HepG2 (cell line): ENCODE results near the gene GRK4. TPM values are rescaled to one million over a fixed set of nuclear protein-coding genes. Genes with fewer than 3 reads are reported as not detected.

Experiments used
- ARID5B ChIP-seq: IDR thresholded peaks from 2 replicates; pipeline ENCODE4 v1.4.0; 2020; ENCODE audit warnings: mild to moderate bottlenecking, missing genetic modification reagents
- MAX ChIP-seq: IDR thresholded peaks from 2 replicates; pipeline ENCODE4 v1.6.1; 2012; ENCODE audit warnings: inconsistent platforms
- NFKB2 ChIP-seq: sonication (generic); formaldehyde crosslinking; IDR thresholded peaks from 2 replicates; pipeline ENCODE4 v1.4.0; 2020; ENCODE audit warnings: missing genetic modification reagents, borderline replicate concordance
- NFRKB ChIP-seq: fragments of 450-650 bp; IDR thresholded peaks from 2 replicates; pipeline ENCODE4 v1.6.1; 2017
- PREB ChIP-seq: sonication (generic); formaldehyde crosslinking; IDR thresholded peaks from 2 replicates; pipeline ENCODE4 v1.4.0; 2020; ENCODE audit warnings: missing genetic modification reagents
- RAD51 ChIP-seq: fragments of 450-650 bp; IDR thresholded peaks from 2 replicates; pipeline ENCODE4 v1.6.1; 2016; ENCODE audit warnings: borderline replicate concordance
- RFX5 ChIP-seq: IDR thresholded peaks from 2 replicates; pipeline ENCODE4 v1.6.1; 2011; ENCODE audit warnings: low read depth, low read length, improper control_type of control experiment
- SIX1 ChIP-seq: sonication (generic); formaldehyde crosslinking; IDR thresholded peaks from 2 replicates; pipeline ENCODE4 v1.4.0; 2020; ENCODE audit warnings: missing genetic modification reagents, borderline replicate concordance
- ZBTB26 ChIP-seq: IDR thresholded peaks from 2 replicates; pipeline ENCODE4 v1.6.1; 2016; ENCODE audit warnings: missing compliant biosample characterization, missing genetic modification reagents, borderline replicate concordance
- ZNF18 ChIP-seq: sonication (generic); formaldehyde crosslinking; IDR thresholded peaks from 2 replicates; pipeline ENCODE4 v1.8.0; 2022; ENCODE audit warnings: mild to moderate bottlenecking, missing genetic modification reagents; ENCODE audit not compliant: insufficient replicate concordance
- ZNF605 ChIP-seq: sonication (generic); formaldehyde crosslinking; IDR thresholded peaks from 2 replicates; pipeline ENCODE4 v1.8.0; 2022; ENCODE audit warnings: mild to moderate bottlenecking, missing genetic modification reagents
- ZNF609 ChIP-seq: sonication (generic); formaldehyde crosslinking; IDR thresholded peaks from 2 replicates; pipeline ENCODE4 v1.4.0; 2020; ENCODE audit warnings: mild to moderate bottlenecking, missing genetic modification reagents, borderline replicate concordance
- ZNF878 ChIP-seq: sonication (generic); formaldehyde crosslinking; IDR thresholded peaks from 2 replicates; pipeline ENCODE4 v1.8.1; 2023; ENCODE audit warnings: mild to moderate bottlenecking, missing genetic modification reagents, moderate library complexity
- polyA plus RNA-seq, 8 experiments: library from polyadenylated mRNA; depleted of rRNA in 3 of 8; stranded (reverse) in 7 of 8; unstranded in 1 of 8; fragments of >200 nt; fragmentation: Illumina TruSeq in 4 of 8; extraction: Trizol in 4 of 8; gene quantifications; 2 replicates each; pipeline versions ENCODE4 v1.2.1 to v1.2.3, GENCODE V29; 2011 to 2016; ENCODE audit warnings: low read depth in 4 of 8, missing spikeins in 1 of 8, mixed read lengths in 1 of 8; ENCODE audit not compliant: insufficient read depth in 1 of 8
- total RNA-seq, 5 experiments: library from RNA; depleted of rRNA; stranded (reverse); fragments of >200 nt; fragmentation: Illumina TruSeq; extraction: Trizol; gene quantifications; 2 replicates each; pipeline ENCODE4 v1.2.3, GENCODE V29; 2016; ENCODE audit warnings: low read depth in 1 of 5

GRK4 gene
- total and polyA plus RNA-seq, 2 of the 13 experiments (the other 11 are each of a cell fraction or from before 2014, with no cell fraction given), result 1.8 to 2.0 TPM

- TF ChIP-seq ZBTB26 (CRISPR knock-in tag) (0 out of 2 replicates have a peak, but pooled peaks have one; percentile 23), ZNF609 (peak; percentile 43; the same call in 1 of the 2 replicates), ZNF878 (CRISPR knock-in tag) (no peak), SIX1 (no peak), ZNF18 (CRISPR knock-in tag) (peak; percentile 44), RFX5 (no peak), MAX (peak; percentile 77), ZNF605 (CRISPR knock-in tag) (no peak; the same call in 1 of the 2 replicates), RAD51 (no peak), ARID5B (CRISPR knock-in tag) (peak; percentile 67), NFKB2 (CRISPR knock-in tag) (peak; percentile 46; the same call in 1 of the 2 replicates), NFRKB (no peak), PREB (CRISPR knock-in tag) (no peak)
Observed at GRCh38 chr4:3073158-3074077, 110.0 kb downstream of the GRK4 start (continued).
